COR-L47 (cell line): Measurements from ENCODE around the gene ANXA6.
A peak's percentile ranks its signal among the peaks of the same experiment; 100 is the strongest.

ENCODE experiments used
- DNase-seq: peaks from one replicate; lab custom pipeline; 2025; lab: John Stamatoyannopoulos, UW

ANXA6 gene

DNA sequence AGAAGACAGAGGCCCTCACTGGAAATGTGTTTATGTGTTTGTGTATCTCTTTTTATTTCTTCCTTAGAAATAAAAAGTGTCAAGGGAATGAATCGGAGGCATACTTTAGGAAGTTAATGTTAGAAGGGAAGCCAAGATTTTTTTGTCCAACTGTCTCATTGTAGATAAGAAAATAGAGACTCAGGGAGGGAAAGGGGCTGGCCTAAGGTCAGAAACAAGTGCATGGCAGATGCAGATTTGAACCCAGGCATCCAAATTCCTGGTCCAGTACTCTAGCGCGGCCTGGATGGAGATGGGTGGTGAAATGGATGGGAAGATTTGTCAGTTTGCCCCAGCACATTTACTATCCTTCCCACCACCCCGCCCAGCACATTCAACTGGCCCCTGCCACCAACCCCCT, 56.9 kb downstream of the ANXA6 start:
- DNase-seq, result no peak

DNA sequence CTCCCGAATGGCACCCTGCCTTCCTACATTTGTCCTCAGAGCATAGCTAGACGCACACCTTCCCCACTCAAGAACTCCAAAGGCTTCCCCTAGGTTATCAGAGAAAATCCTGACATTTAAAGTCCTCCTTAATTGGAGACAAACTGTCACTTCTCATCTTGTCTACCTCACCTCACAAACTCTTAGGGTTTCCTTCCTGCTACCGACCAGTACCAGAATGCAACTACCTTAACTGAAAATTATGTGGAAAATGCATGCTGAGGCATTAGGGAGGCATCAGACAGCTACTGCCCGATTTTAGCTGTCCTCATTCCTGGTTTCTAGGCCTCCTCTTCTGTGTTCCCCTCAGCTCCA, 58.8 kb downstream of the ANXA6 start:
- DNase-seq, result no peak

DNA sequence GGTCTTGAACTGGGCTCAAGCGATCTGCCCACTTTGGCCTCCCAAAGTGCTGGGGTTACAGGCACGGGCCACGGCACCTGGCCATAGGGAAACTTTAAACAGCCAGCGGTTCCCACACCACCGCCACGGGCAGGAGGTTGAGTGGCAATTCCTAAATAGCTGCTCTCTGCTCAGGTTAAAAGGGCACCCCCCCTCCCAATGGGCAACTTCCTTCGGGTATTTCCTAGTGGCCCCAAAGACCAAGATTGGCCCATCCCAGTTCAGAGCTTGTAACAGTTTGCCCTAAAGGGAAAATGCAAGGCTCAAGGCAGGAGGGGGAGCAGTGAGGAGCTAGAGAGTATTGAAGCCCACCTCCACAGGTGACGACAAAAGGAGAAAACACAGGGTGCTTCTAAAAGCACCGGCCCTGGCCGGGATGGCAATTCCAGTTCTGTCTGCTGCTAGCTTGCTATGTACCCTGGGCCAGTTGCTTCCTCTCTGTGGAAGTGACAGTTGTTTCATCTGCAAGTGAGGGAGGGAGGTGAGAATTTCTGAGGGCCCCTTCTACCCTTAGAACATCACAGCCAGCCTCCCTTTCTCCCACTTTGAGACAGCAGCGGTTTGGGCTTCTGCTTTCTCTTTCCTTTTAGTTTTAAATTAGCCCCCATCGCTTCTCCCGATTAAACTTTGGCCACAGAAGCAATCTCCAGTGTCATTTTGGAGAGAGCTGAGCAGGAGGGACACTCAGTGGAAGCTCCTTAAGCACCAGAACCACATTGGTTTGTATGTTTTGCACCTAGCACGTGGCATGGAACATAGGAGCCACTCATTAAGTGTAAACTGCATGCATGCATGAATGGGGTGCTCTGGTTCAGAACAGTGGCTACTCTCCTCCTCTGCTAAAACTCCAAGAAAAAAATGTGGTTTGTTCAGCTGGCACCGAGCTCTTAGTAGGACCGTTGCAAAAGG, 59.5 kb downstream of the ANXA6 start:
- DNase-seq, result no peak

DNA sequence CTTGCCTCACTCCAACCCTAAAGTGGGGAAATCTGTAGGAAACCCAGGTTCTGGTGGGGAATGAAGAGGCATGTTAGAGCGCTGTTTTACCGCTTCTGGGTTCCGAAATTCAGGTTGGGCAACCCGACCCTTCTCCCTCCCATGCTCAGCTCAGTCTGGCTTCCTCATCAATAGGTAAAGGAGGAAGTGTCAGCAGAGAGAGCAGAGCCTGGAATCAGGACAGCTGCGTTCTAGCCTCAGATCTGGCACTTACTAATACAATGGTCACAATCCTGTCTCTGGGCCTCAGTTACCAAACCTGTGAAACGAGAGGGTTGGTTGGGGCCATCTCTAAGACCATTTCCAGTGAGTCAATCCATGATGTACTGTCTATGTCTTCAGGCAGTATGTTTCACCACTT, 60.5 kb downstream of the ANXA6 start:
- DNase-seq, result no peak

DNA sequence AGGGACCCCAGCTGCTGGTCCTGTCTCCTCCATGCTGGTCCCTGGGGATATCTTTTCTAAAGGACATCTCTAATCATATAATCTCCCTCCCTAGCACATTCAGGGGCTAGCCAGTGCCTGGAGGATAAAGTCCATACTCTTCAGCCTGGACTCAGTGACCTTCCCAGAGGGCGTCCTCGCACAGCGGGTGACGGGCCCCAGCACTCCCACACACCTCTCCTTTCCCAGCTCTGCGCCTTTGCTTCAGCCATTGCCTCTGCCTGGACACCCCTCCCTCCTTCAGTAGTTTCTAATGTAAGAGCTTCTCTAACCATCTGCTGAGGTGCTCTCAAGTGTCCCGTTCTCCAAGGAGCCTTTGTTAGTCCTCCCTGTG, 61.6 kb downstream of the ANXA6 start:
- DNase-seq, result no peak

DNA sequence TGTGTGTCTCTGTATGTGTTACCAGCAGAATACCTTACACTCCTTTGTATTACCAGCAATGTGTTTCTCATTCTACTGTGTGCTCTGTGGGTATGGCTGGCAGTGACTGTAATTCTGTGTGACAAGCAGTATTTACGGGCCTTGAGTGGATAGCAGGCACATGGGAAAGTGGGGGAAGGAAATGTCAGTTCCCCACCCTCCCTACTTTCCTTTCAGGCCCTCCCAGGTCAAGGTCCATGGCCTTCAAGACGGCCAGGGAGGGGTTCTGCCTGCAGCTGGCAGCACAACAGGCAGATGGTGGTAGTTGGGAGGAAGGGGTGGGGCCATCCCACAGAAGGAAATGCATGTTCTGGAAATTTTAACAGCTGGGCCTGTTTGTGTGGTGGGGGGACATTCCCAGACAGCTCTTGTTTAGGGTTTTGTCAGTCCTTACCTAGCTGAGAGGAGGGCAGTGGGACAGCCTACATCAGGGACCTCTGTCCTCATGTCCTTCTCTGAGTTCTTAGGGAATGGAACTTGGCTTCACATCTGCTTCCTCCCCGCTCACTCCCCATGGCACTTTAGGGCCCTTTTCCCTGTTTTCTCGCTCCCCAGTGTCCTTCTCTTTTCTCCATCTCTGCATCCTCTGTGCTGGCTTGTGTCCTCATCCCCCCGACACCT, 62.1 kb downstream of the ANXA6 start:
- no peak for DNase-seq

DNA sequence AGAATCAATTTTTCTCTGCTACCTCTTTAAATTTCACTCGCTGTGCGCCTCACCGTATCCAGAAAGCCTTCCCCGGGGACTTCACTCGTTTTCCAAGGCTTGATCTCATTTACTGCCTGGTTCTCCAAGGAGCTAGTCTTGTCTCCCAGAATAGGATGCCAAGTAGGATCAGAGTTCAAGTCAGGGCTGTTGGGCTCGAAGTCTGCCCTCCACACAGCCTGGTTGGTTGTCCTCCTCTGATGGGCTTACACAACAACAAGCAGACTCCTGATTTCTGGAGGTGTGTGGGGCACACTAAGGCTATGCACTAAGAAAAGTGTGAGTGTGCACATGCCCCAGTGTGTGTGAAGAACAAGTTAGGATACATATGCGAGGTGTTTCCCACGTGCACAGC, 62.7 kb downstream of the ANXA6 start:
- no peak for DNase-seq

DNA sequence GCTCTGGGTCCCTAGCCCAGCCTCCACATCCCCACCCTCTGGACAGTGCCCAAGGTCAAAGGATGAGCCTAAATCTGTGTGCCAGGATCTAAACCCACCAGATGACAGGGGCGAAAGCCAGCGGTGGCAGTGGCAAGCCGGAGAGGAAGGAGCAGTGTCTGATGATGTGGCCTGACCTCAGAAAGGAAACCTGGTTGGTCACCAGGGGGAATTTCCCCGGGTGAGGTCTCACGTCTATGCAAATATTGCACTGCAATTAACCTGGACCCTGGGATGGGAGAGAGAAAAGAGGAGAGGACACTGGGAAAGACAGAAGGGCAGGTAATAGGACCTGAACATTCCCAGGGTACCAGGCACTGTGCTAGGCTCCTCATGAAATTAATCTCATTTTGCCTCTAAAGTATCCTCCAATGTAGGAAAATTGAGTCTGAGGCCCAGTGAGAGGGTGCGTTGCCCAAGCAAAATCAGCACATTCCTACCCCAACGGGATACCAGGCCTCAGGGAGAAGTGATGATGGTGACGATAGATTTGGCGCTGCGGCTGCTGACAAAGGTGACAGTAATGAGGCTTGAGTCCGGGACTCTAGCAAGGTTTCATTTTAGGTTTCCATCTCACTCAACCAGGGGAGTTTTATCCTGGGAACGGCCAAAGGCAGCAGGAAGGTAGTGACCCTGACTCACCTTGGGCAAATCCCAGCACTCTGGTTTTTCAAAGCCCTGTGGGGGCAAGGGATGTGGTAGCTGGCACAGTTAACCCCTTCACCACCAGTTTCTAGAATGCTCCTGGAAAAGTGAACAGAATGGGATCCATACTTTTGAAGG, 63.3 kb downstream of the ANXA6 start:
- no peak for DNase-seq

DNA sequence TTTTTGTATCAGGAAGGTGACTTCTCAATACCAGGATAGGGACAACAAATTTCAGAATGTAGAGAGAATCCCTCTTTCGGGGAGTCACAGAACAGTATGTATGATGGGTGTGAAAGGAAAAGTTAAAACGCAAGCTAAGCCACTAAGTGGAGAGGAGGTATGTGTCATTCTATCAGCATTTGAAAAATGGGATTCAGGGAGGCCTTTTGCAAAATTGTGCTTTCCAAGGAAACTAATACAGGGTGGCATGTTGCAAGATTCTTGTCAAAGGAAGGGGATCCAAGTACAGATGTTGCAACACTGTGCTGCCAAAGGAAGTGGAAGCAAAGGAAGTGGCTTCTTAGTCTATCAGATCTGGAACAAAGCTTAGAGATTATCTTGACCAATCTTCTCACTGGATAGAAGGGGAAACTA, 64.1 kb downstream of the ANXA6 start:
- DNase-seq, result no peak

DNA sequence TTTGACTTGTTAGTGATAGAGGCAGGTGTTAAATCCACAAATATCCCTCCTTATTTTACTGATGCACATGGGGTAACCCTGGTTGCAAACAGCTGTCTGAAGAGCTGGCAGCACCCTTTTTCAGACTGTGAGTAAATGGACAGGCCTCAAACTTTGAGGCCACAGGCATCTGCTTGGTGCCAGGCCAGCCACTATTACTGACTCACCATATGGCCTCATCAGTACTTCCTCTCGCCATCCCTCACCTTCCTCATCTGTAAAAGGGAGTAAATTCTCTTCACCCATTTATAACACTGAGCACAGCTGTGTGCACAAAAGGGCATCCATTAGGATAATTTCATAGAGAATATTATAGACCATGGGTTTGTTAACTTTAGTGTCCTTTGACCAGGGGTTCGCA, 64.8 kb downstream of the ANXA6 start:
- no peak for DNase-seq

DNA sequence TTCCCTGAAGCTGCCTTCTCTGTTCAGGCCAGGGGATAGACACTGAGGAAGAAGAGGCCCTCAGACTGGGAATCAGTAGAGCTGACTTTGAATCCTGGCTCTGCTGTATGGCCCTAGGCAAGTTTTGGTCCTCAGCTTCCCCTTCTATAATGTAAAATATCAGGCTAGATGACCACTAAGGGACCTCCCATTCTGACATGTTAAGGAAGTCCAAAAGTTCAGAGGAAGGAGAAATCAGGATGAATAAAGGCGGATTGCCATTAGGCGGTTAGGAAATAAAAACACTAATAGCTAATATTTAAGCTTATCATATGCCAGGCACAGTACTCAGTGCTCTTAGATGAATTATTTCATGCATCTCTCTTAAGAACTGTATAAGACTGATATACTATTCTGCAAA, 67.9 kb downstream of the ANXA6 start:
- no peak for DNase-seq

DNA sequence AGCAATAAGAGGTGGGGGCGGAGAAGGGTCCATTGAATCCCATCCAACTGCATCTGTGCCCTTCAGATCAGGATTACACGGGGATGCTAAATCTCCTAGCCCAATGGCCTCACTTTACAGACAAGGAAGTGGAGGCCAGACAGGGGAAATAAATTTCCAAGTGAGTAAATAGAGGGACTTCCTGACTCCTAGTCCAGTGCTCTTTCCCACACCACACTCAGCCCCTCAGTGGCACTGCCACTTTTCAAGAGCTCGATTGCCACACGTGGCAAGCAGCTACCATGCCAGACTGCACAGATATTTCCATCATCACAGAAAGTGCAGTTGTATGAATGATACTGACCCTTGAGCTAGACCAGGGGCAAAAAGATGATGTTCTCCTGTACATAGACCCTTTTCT, 68.6 kb downstream of the ANXA6 start:
- no peak for DNase-seq

DNA sequence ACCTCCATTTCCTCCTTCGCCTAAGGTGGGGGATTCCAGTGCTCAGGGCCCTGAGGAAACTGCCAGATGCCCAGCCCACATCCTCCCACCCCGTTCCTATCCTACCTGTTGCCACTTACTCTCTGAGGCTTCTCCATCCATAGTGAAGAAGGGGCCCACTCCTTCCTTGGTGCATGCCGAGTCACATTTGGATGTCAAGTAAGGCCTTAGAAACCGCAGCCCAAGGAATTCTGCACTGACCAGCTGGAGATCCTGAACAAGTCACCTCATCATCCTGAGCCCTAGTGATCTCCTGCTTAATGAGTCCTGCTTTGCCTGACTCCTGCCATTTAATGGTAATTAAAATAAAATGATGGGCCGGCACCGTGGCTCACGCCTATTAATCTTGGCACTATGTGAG, 70.1 kb downstream of the ANXA6 start:
- DNase-seq, result no peak

DNA sequence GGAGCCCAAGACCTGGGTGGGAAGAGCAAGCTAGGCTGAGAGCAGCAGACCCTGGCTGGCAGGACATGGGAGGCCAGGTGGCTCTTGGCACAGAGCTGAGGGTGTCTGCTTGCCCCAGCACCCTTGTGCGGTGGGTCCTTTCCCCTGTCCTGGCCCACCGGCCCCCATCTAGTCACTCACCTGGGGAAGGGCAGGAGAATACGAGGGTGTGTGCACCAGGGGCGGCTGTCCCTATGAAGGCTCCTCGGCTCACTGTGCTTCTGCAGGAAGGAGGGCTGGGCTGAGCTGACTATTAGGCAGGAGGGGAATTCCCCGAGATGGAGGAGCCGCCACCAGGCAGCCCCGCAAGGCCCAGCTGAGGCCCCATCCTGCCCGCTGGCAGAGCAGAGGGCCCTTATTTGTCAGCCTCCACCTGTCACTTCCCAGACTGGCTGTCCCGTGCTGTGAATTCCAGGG, 70.6 kb downstream of the ANXA6 start:
- no peak for DNase-seq

DNA sequence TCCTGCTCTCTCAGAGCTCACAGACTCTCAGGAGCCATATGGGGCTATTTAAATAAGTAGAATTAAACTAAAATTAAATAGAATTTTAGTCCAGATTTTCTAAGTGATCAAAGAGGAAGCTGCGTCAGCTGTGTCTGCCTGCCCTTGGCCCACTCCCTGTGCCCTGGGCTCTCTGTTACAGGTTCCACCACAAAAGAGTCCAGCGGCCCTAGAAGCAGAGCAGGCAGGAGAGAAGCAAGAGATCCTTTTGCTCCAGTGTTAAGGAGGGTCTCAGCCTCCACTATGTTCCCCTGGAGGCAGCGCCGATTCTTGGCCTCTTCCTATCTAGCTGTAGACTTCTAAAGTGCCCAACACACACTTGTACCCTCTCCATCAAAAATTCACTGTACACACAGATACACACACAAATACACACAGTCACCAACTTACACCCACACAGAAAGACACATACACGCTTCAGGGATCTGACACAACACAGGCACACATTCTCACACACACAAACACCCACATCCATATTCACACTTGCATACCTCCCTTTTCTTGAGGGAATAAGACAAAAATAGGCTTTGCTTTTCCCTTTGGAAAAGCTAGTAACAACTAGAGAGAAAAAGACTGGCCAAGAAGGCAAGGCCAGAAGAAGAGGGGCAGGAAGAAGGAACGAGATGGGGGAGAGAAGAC, 71.2 kb downstream of the ANXA6 start:
- DNase-seq, result no peak

DNA sequence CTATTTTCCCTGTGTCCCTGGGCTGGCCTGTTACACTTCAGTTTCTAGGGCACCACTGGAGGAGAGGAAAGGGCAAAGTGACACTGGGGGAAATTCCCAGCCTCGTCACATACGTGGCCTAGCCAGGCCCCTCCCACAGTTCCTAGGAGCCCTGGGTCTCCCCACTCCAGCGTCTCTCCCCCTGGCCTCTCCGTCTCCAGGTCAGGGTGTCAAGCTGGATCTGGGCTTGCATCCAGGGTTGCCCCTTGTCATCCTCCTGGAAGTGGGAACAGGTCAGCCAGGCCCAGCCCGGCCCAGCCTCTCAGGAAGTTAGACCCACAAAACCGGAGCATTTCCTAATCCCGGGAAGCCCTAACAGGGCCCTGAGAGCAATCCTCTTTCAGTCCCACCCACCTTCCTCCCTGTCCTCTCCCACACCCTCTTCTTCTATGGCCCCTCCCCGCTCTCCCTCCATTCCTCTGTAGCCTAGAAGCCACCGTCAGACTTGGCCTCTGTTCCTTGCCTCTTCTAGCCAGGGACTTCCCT, 72.0 kb downstream of the ANXA6 start:
- DNase-seq, result no peak

DNA sequence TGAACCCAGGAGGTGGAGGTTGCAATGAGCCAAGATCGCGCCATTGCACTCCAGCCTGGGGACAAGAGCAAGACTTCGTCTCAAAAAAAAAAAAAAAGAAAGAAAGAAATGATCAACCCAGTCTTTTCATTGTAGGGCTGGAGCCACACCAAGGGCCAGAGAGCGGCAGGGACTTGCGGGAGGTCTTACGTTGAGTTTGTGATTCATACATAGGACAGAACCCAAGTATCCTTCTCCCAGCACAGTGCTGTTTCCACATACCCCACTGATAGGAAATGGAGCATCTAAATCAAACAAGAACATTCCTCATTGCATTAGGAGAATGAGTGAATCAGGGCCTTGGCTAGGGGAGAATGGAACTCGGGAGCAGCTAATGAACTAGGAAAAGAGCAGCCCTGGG, 73.2 kb downstream of the ANXA6 start:
- no peak for DNase-seq

DNA sequence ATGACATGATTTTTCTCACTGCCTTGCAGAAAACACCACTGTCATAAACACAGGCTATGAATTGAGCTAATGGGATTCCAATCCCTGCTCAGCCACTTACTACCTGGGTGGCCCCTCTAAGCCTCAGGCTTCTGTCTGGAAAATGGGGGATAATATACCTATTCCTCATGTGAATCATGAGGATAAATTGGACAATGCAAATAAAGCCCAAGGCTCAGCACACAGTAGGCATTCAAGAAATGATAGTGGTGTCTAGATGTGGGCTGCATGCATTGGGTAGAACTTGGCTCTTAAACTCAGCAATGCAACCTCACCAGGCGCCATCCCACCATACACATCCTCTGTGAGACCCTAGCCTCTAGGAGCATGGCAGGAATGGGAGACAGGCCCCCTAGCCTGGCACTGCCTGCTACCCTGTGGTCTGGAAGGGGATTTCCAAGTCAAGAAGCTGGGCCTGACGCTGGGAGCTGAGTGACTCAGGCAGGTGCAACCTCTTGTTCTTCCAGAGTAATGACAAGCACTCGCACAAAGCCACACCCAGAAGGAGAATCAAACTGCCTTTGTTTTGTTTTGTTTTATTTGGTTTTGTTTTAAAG, 74.4 kb downstream of the ANXA6 start:
- peak; percentile 21 for DNase-seq

DNA sequence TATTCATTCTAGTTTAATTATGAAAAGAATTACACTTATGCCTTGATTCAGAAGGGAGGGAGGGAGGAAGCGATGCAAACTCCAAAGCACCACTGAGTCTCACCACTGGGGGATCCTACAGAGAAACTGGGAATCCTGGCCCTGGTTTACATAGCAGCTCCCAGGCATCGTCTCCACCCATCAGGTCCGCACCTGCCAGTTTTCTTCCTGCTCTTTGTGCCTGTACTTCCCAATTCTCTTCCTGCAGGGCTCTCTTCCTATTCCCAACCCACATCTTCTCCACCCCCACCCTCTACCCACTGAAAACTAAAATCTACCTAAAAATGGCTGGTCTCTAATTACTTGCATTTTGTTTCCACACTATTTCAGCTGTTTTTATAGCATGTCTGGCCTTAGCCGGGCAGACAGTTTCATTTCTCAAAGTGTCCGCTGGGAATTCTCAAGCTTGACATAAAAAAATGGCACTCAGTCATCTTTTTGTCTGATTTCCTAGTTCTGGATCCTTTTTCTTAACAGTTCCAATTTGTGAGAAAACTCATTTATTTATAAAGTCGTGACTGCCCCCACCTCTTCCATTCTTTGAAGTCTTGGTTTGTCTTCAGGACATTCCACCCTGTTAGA, 75.2 kb downstream of the ANXA6 start:
- peak; percentile 70 for DNase-seq

DNA sequence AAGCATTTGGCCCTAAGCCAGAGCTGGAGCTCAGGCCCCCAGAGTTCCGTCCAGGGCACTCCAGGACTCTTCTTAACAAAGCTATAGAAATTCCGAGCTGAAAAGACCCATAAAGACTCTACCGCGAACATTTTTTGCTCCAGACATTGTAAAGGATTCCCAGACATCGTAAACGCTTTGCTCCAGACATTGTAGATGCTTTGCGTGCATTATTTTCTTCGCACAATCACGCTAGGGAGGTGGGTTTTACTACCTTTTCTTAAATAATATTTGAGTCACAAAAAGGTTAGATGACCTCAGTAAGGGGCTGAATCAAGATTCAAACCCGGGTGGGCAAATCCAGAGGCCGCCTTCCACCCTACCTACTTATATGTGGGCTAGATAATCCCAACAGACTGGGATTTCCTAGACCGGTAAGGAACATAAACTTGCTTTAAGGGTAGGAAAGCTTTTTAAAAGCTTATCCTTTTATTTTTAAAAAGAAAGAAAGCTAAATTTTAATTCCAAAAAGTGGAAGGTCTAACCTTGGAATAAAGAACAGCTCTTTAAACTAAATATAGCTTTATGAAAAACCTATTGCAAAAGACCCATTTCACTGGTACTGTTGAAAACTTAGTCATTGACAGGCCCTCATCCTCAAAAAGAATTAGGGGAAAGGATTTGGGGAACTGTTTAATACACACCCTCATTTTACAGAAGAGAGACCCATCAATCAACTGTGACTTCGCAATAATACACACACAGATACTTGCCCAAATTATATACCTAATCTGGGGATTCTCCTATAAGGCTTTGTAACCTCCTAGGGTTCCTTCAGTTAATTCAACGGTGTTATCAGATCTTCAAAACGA, 75.9 kb downstream of the ANXA6 start:
- no peak for DNase-seq
